ENCODE data around the gene NFIX.

The NFIX gene

DNA sequence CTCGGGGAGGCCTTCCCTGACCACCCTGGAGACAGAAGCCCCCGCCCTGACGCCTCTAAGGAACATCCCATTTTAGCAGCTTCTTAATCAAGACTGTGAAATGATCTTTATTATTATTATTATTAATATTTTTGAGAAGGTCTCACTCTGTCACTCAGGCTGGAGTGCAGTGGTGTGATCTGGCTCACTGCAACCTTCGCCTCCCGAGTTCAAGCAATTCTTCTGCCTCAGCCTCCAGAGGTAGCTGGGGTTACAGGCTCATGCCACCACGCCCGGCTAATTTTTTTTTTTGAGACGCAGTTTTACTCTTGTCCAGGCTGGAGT, 29.5 kb upstream of the NFIX start:
- in situ Hi-C loops (cut with HindIII; ENCODE audit: low sequenced_read_pairs): no loop called here
- TF ChIP-seq, protein P1, sequence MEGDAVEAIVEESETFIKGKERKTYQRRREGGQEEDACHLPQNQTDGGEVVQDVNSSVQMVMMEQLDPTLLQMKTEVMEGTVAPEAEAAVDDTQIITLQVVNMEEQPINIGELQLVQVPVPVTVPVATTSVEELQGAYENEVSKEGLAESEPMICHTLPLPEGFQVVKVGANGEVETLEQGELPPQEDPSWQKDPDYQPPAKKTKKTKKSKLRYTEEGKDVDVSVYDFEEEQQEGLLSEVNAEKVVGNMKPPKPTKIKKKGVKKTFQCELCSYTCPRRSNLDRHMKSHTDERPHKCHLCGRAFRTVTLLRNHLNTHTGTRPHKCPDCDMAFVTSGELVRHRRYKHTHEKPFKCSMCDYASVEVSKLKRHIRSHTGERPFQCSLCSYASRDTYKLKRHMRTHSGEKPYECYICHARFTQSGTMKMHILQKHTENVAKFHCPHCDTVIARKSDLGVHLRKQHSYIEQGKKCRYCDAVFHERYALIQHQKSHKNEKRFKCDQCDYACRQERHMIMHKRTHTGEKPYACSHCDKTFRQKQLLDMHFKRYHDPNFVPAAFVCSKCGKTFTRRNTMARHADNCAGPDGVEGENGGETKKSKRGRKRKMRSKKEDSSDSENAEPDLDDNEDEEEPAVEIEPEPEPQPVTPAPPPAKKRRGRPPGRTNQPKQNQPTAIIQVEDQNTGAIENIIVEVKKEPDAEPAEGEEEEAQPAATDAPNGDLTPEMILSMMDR (IDR thresholded peaks at IDR 0.05; ENCODE audit: low read depth, low read length): no peak
- no peak for DNase-seq (ENCODE audit: low read depth, low spot score)
- peak overlapping the region; percentile 7 for H3K4me3 ChIP-seq (ENCODE audit: low read depth, low read length)

DNA sequence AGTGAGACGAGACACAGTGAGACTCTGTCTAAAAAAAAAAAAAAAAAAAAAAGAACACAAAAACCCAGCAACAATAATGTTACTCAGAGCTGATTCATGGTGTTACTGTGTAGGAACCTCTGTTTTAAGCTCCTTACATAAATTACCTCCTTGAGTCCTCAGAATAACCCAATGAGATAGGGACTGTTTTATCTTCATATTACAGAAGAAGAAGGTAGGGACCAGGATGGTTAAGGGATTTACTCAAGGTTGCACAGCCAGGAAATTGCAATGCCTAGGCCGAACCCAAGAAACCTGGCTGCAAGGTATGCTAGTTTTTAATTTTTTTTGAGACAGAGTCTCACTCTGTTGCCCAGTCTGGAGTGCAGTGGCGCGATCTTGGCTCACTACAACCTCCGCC, 27.4 kb upstream of the NFIX start:
- in situ Hi-C loops (cut with HindIII; ENCODE audit: low sequenced_read_pairs): no loop called here
- DNase-seq (ENCODE audit: low read depth, low spot score): no peak
- no peak overlapping the region for H3K4me3 ChIP-seq (ENCODE audit: low read depth, low read length)
- TF ChIP-seq, protein P1 (IDR thresholded peaks at IDR 0.05; ENCODE audit: low read depth, low read length): no peak

DNA sequence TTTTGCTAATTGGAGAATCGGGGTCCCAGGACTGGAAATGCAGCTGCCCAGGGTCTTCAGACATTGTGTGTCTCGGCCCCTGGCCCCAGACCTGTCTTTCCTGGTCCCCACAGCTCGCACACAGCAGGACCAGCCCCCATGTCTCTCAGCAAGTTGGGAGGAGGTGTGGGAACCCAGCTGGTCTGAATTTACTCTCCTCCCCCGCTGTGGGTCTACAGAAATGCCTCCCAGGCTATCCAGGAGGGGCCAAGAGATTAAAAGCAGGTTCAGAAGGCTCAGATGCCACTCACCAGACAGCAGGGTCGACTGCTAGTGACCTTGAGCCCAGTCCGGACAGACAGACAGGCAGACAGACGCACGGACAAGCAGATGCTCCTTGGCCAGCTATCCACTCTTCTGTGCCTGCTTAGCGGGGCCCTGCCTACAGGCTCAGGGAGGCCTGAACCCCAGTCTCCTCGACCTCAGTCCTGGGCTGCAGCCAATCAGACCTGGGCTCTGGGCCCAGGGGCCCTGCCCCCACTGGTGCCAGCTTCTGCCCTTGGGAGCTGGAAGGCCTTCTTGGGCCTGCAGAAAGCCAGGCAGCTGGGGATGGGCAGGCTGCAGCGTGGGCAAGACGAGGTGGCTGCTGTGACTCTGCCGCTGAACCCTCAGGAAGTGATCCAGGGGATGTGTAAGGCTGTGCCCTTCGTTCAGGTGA, 25.8 kb upstream of the NFIX start, which contains the start of gene DAND5:
TSS of gene DAND5 (plus strand) at position 285 of the 697 bp plus-strand sequence. CDS start at position 370, 85 bp downstream.
- no peak for DNase-seq (ENCODE audit: low read depth, low spot score)
- TF ChIP-seq, protein P1 (IDR thresholded peaks at IDR 0.05; ENCODE audit: low read depth, low read length): no peak

GRCh38 chr19:12970070-12970820, 25.0 kb upstream of the NFIX start:
- TF ChIP-seq, protein P1 (IDR thresholded peaks at IDR 0.05; ENCODE audit: low read depth, low read length): no peak
- no peak for DNase-seq (ENCODE audit: low read depth, low spot score)
- in situ Hi-C loops (cut with HindIII; ENCODE audit: low sequenced_read_pairs): no loop called here
- H3K4me3 ChIP-seq (ENCODE audit: low read depth, low read length): no peak overlapping the region

More for the DNA sequence above, 25.8 kb upstream of the NFIX start, which contains the start of gene DAND5:
- in situ Hi-C loops (cut with HindIII; ENCODE audit: low sequenced_read_pairs): no loop called here
- no peak within 1 kb of the TSS for H3K4me3 ChIP-seq (ENCODE audit: low read depth, low read length)

GRCh38 chr19:12973236-12973635, 22.0 kb upstream of the NFIX start:
- no peak for DNase-seq (ENCODE audit: low read depth, low spot score)
- in situ Hi-C loops (cut with HindIII; ENCODE audit: low sequenced_read_pairs): no loop called here
- no peak overlapping the region for H3K4me3 ChIP-seq (ENCODE audit: low read depth, low read length)
- TF ChIP-seq, protein P1 (IDR thresholded peaks at IDR 0.05; ENCODE audit: low read depth, low read length): no peak

GRCh38 chr19:12974301-12975220, 20.7 kb upstream of the NFIX start:
- no peak overlapping the region for H3K4me3 ChIP-seq (ENCODE audit: low read depth, low read length)
- no peak for DNase-seq (ENCODE audit: low read depth, low spot score)
- in situ Hi-C loops (cut with HindIII; ENCODE audit: low sequenced_read_pairs): no loop called here
- TF ChIP-seq, protein P1 (IDR thresholded peaks at IDR 0.05; ENCODE audit: low read depth, low read length): no peak

Measured in astrocyte of the spinal cord (primary cell).